ENCODE measurements around the gene KANSL1.

- TF ChIP-seq CTCF (IDR thresholded peaks at IDR 0.05) (no peak), POLR2A (IDR thresholded peaks at IDR 0.05) (no peak)
These were observed 161.8 kb downstream of the KANSL1 start for GRCh38 chr17:46031440-46031839.
